Adrenal gland (tissue), 5 donors: ENCODE data around the gene FAM200B.

Experiments used
- POLR2A ChIP-seq, 2 donors: fragments of 450-650 bp; IDR thresholded peaks; one replicate each; pipeline ENCODE4 v1.6.1; 2017; ENCODE audit warnings: antibody characterized with exemption in 2 of 2, mild to moderate bottlenecking in 2 of 2, moderate library complexity in 1 of 2
- TF ChIP-seq, protein P1 (sequence below), 6 experiments: fragments of 450-650 bp in 4 of 6; fragments of 200-600 bp in 2 of 6; sonication (generic) in 1 of 6; IDR thresholded peaks; 1 replicate in 5 of 6; 2 replicates in 1 of 6; pipeline versions ENCODE4 v1.5.1 to v1.8.0; 2016 to 2021; ENCODE audit warnings: antibody characterized with exemption in 6 of 6, mild to moderate bottlenecking in 2 of 6, moderate library complexity in 1 of 6
- donor health status: DM: no; HTN: no; CAD: no.

DNA sequence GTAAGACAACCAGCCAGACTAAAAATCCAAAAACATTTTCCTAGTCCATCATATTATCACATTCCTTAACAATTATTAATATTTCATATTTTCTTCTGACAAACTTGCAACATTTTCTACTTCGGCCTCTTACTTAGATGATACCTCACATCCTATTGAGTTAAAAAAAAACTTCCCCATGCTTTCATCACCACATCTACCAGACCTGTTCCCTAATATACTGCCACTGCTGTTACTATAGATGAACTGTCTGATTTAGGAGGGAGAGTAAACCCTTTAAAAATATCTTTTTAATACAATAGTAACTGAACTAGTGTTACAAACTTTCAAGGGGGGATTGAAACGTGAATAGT lies 1.5 kb downstream of the FAM200B start:
- TF ChIP-seq POLR2A (IDR thresholded peaks at IDR 0.05): no peak
- TF ChIP-seq, protein P1, sequence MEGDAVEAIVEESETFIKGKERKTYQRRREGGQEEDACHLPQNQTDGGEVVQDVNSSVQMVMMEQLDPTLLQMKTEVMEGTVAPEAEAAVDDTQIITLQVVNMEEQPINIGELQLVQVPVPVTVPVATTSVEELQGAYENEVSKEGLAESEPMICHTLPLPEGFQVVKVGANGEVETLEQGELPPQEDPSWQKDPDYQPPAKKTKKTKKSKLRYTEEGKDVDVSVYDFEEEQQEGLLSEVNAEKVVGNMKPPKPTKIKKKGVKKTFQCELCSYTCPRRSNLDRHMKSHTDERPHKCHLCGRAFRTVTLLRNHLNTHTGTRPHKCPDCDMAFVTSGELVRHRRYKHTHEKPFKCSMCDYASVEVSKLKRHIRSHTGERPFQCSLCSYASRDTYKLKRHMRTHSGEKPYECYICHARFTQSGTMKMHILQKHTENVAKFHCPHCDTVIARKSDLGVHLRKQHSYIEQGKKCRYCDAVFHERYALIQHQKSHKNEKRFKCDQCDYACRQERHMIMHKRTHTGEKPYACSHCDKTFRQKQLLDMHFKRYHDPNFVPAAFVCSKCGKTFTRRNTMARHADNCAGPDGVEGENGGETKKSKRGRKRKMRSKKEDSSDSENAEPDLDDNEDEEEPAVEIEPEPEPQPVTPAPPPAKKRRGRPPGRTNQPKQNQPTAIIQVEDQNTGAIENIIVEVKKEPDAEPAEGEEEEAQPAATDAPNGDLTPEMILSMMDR (IDR thresholded peaks at IDR 0.05): no peak
